H1 (cell line): ENCODE measurements around the gene CNTD1. TPM values are rescaled to one million over a fixed set of nuclear protein-coding genes. Genes with fewer than 3 reads are reported as not detected.

ENCODE experiments used
- CTCF ChIA-PET: fragments of 300-600 bp; sonication (Branson Sonifier 250); formaldehyde crosslinking; loops from one replicate; lab custom pipeline; 2021; ENCODE audit not compliant: partially characterized antibody; lab: Charles Lee
- POLR2A ChIA-PET: fragments of 300-600 bp; sonication (Branson Sonifier 250); formaldehyde crosslinking; loops from one replicate; lab custom pipeline; 2021; ENCODE audit warnings: inconsistent platforms; ENCODE audit not compliant: partially characterized antibody; lab: Charles Lee
- DNase-seq, 2 experiments: peaks; one replicate each; pipeline versions ENCODE4 v3.0.0 to v3.0.0-alpha.2; 2010 to 2022; ENCODE audit warnings: low spot score in 2 of 2, low read depth in 1 of 2, mixed read lengths in 1 of 2
- FAIRE-seq: peaks from 2 replicates; lab custom pipeline; 2011; peaks lifted over from hg19 to GRCh38; lab: Jason Lieb, UNC
- H2AFZ ChIP-seq: 2 replicates; pipeline ENCODE4 v1.8.1; 2012; ENCODE audit warnings: low read length, inconsistent platforms
- H2AK5ac ChIP-seq: 2 replicates; pipeline ENCODE4 v1.6.1; 2013; ENCODE audit warnings: low read depth, low read length
- H2BK120ac ChIP-seq: replicated peaks from 2 replicates; pipeline ENCODE3; 2013; ENCODE audit warnings: low read depth, low read length, inconsistent platforms
- H2BK12ac ChIP-seq: 2 replicates; pipeline ENCODE4 v1.6.1; 2013; ENCODE audit warnings: low read depth, low read length
- H2BK15ac ChIP-seq: 2 replicates; pipeline ENCODE4 v1.6.1; 2013; ENCODE audit warnings: low read length
- H2BK20ac ChIP-seq: 2 replicates; pipeline ENCODE4 v1.6.1; 2013; ENCODE audit warnings: low read length
- H2BK5ac ChIP-seq: 2 replicates; pipeline ENCODE4 v1.6.1; 2013; ENCODE audit warnings: low read depth, low read length
- H3K14ac ChIP-seq: 2 replicates; pipeline ENCODE4 v1.6.1; 2013; ENCODE audit warnings: inconsistent platforms; ENCODE audit not compliant: insufficient read length
- H3K18ac ChIP-seq: 2 replicates; pipeline ENCODE4 v1.6.1; 2013; ENCODE audit warnings: low read length; ENCODE audit errors: extremely low read depth
- H3K23ac ChIP-seq: 2 replicates; pipeline ENCODE4 v1.6.1; 2013; ENCODE audit warnings: inconsistent platforms; ENCODE audit not compliant: insufficient read length
- H3K23me2 ChIP-seq: 2 replicates; pipeline ENCODE4 v1.6.1; 2013; ENCODE audit warnings: low read depth, low read length
- H3K27ac ChIP-seq: 2 replicates; pipeline ENCODE4 v1.6.1; 2011; ENCODE audit warnings: low read depth, low read length, inconsistent platforms
- H3K27me3 ChIP-seq, 4 experiments: replicated peaks in 1 of 4; 1 replicate in 1 of 4; 2 replicates in 3 of 4; pipeline versions ENCODE4 v1.6.1 to v1.8.1; 2011 to 2013; ENCODE audit warnings: low read length in 3 of 4, mild to moderate bottlenecking in 3 of 4, inconsistent platforms in 2 of 4, mixed read lengths in 2 of 4, moderate library complexity in 1 of 4; ENCODE audit not compliant: control insufficient read depth in 3 of 4, insufficient read depth in 3 of 4; ENCODE audit errors: extremely low read depth in 1 of 4
- H3K36me3 ChIP-seq, 4 experiments: 2 replicates each; pipeline versions ENCODE4 v1.6.1 to v1.8.1; 2011 to 2013; ENCODE audit warnings: mild to moderate bottlenecking in 4 of 4, low read length in 3 of 4, moderate library complexity in 2 of 4, control low read depth in 1 of 4, inconsistent platforms in 1 of 4; ENCODE audit not compliant: insufficient read depth in 4 of 4, control insufficient read depth in 2 of 4
- H3K4ac ChIP-seq: replicated peaks from 2 replicates; pipeline ENCODE3; 2013; ENCODE audit warnings: low read length, low read depth, mixed read lengths, inconsistent platforms; ENCODE audit not compliant: insufficient read length
- H3K4me1 ChIP-seq, 4 experiments: replicated peaks in 1 of 4; 1 replicate in 1 of 4; 2 replicates in 3 of 4; pipeline versions ENCODE4 v1.6.1 to v1.8.1; 2011 to 2013; ENCODE audit warnings: low read length in 3 of 4, inconsistent platforms in 2 of 4, mixed read lengths in 1 of 4; ENCODE audit not compliant: insufficient read depth in 4 of 4, control insufficient read depth in 3 of 4
- H3K4me2 ChIP-seq, 2 experiments: 2 replicates each; pipeline versions ENCODE4 v1.6.1 to v1.8.1; 2011 to 2013; ENCODE audit warnings: low read depth in 2 of 2, low read length in 2 of 2, control low read depth in 1 of 2, inconsistent platforms in 1 of 2, mild to moderate bottlenecking in 1 of 2; ENCODE audit not compliant: insufficient read depth in 1 of 2
- H3K4me3 ChIP-seq, 4 experiments: fragments of 200-600, 300-600 bp in 1 of 4; sonication (generic), shearing (Covaris generic), sonication (Bioruptor Twin) in 1 of 4; 2 replicates each; pipeline versions ENCODE4 v1.5.1 to v1.8.1; 2011 to 2016; ENCODE audit warnings: low read length in 4 of 4, low read depth in 3 of 4, control low read depth in 2 of 4, inconsistent platforms in 2 of 4, mild to moderate bottlenecking in 2 of 4, mixed read lengths in 1 of 4, moderate library complexity in 1 of 4; ENCODE audit not compliant: insufficient read depth in 2 of 4; ENCODE audit errors: extremely low read depth in 1 of 4
- H3K56ac ChIP-seq: replicated peaks from 2 replicates; pipeline ENCODE3; 2013; ENCODE audit warnings: low read depth, mild to moderate bottlenecking, mixed read lengths, low read length, inconsistent platforms; ENCODE audit not compliant: insufficient read length
- H3K79me1 ChIP-seq: 2 replicates; pipeline ENCODE4 v1.6.1; 2013; ENCODE audit warnings: low read depth, low read length, control low read depth
- H3K79me2 ChIP-seq, 2 experiments: 2 replicates each; pipeline versions ENCODE4 v1.6.1 to v1.8.1; 2012 to 2013; ENCODE audit warnings: low read length in 2 of 2, mild to moderate bottlenecking in 2 of 2, inconsistent platforms in 1 of 2; ENCODE audit not compliant: insufficient read depth in 2 of 2, control insufficient read depth in 1 of 2
- H3K9ac ChIP-seq, 4 experiments: replicated peaks in 1 of 4; 1 replicate in 1 of 4; 2 replicates in 3 of 4; pipeline versions ENCODE4 v1.6.1 to v1.8.1; 2011 to 2013; ENCODE audit warnings: low read depth in 3 of 4, low read length in 3 of 4, control low read depth in 2 of 4, mild to moderate bottlenecking in 2 of 4, moderate library complexity in 2 of 4, inconsistent platforms in 1 of 4; ENCODE audit errors: extremely low read depth in 1 of 4
- H3K9me3 ChIP-seq, 2 experiments: 2 replicates each; pipeline versions ENCODE4 v1.6.1 to v1.8.1; 2012 to 2013; ENCODE audit warnings: mild to moderate bottlenecking in 2 of 2, moderate library complexity in 2 of 2, control low read depth in 1 of 2, inconsistent platforms in 1 of 2, low read depth in 1 of 2, low read length in 1 of 2, mixed read lengths in 1 of 2; ENCODE audit not compliant: insufficient read depth in 2 of 2
- H4K20me1 ChIP-seq, 2 experiments: replicated peaks in 1 of 2; 2 replicates each; pipeline versions ENCODE3 to v1.8.1; 2011 to 2013; ENCODE audit warnings: inconsistent platforms in 2 of 2, low read length in 2 of 2, mild to moderate bottlenecking in 1 of 2; ENCODE audit not compliant: insufficient read depth in 2 of 2, control insufficient read depth in 1 of 2
- H4K5ac ChIP-seq: 2 replicates; pipeline ENCODE4 v1.6.1; 2013; ENCODE audit warnings: low read length, low read depth, mixed read lengths, inconsistent platforms; ENCODE audit not compliant: insufficient read length
- H4K8ac ChIP-seq: 2 replicates; pipeline ENCODE4 v1.8.0; 2013; ENCODE audit warnings: mild to moderate bottlenecking, moderate library complexity, low read length, inconsistent platforms; ENCODE audit not compliant: insufficient read depth; ENCODE audit errors: extremely low read depth
- H4K91ac ChIP-seq: replicated peaks from 2 replicates; pipeline ENCODE3; 2013; ENCODE audit warnings: low read length, mixed read lengths, inconsistent platforms; ENCODE audit not compliant: insufficient read length
- BACH1 ChIP-seq: IDR thresholded peaks from 2 replicates; pipeline ENCODE4 v1.6.1; 2012; ENCODE audit warnings: low read length, improper control_type of control experiment
- CEBPB ChIP-seq: IDR thresholded peaks from 2 replicates; pipeline ENCODE4 v1.6.1; 2012; ENCODE audit warnings: low read depth, low read length
- CREB1 ChIP-seq: IDR thresholded peaks from 2 replicates; pipeline ENCODE4 v1.6.1; 2012; ENCODE audit warnings: inconsistent platforms
- CTBP2 ChIP-seq: IDR thresholded peaks from 2 replicates; pipeline ENCODE4 v1.7.0; 2011; ENCODE audit warnings: borderline replicate concordance, mild to moderate bottlenecking, moderate library complexity, mixed read lengths, low read length; ENCODE audit not compliant: insufficient read depth, insufficient read length
- CTCF ChIP-seq, 3 experiments: IDR thresholded peaks; 1 replicate in 2 of 3; 2 replicates in 1 of 3; pipeline versions ENCODE4 v1.5.1 to v1.6.1; 2011; ENCODE audit warnings: low read length in 3 of 3, mild to moderate bottlenecking in 3 of 3, inconsistent platforms in 2 of 3, low read depth in 1 of 3, moderate library complexity in 1 of 3; ENCODE audit not compliant: insufficient read depth in 1 of 3; ENCODE audit errors: control extremely low read depth in 1 of 3
- EGR1 ChIP-seq: IDR thresholded peaks from 2 replicates; pipeline ENCODE4 v1.6.1; 2011; ENCODE audit warnings: low read depth, low read length, borderline replicate concordance
- EZH2 ChIP-seq: fragments of 200-600 bp; sonication (generic); IDR thresholded peaks from 2 replicates; pipeline ENCODE4 v1.7.1; 2012; ENCODE audit warnings: low read depth, mild to moderate bottlenecking, moderate library complexity, low read length, inconsistent platforms; ENCODE audit not compliant: severe bottlenecking
- NRF1 ChIP-seq: IDR thresholded peaks from 2 replicates; pipeline ENCODE4 v1.6.1; 2011; ENCODE audit warnings: mild to moderate bottlenecking, low read depth, low read length, improper control_type of control experiment
- SIX5 ChIP-seq: IDR thresholded peaks from 2 replicates; pipeline ENCODE4 v1.6.1; 2011; ENCODE audit warnings: mild to moderate bottlenecking, low read depth, low read length
- SRF ChIP-seq: IDR thresholded peaks from 2 replicates; pipeline ENCODE4 v1.6.1; 2011; ENCODE audit warnings: mild to moderate bottlenecking, low read depth, low read length, moderate library complexity
- TCF12 ChIP-seq: IDR thresholded peaks from 2 replicates; pipeline ENCODE4 v1.6.1; 2011; ENCODE audit warnings: low read depth, mild to moderate bottlenecking, low read length
- WGBS, 2 experiments: shearing (Covaris generic) in 1 of 2; methylation state at CpG; one replicate each; pipeline versions ENCODE4 v1.1.6 to v1.1.7; 2013 to 2015; ENCODE audit warnings: low lambda C conversion rate in 2 of 2, mixed read lengths in 2 of 2, inconsistent platforms in 1 of 2, low coverage in 1 of 2, missing lambda C conversion rate in 1 of 2; ENCODE audit not compliant: insufficient replicate concordance in 2 of 2, insufficient coverage in 1 of 2, insufficient read length in 1 of 2; ENCODE audit errors: extremely low coverage in 1 of 2, missing lambda C conversion rate in 1 of 2; 5-methylcytosine and 5-hydroxymethylcytosine counted together
- polyA plus RNA-seq, 7 experiments: library from polyadenylated mRNA; depleted of rRNA in 3 of 7; stranded (reverse) in 5 of 7; unstranded in 2 of 7; fragments of >200 nt in 5 of 7; fragments of 200-250 nt in 2 of 7; gene quantifications; 1 replicate in 5 of 7; 2 replicates in 1 of 7; 4 replicates in 1 of 7; pipeline versions ENCODE4 v1.2.1 to v1.2.3, GENCODE V29; 2011 to 2013; ENCODE audit warnings: missing spikeins in 2 of 7, mixed read lengths in 2 of 7
- total RNA-seq: library from RNA; stranded (reverse); fragmentation: NEBNext Ultra II Directional; extraction: Animal tissue kit (Norgen Biotek cat#: 25700); gene quantifications from 2 replicates; pipeline ENCODE4 v1.2.1, GENCODE V29; 2021

CNTD1 gene
- total and polyA plus RNA-seq, 2 of the 8 experiments (the other 6 are each of a cell fraction or from before 2014, with no cell fraction given) = not detected

GRCh38 chr17:42781639-42782165, 17.0 kb upstream of the CNTD1 start:
- no peak overlapping the region for H2AK5ac ChIP-seq
- H4K5ac ChIP-seq = no peak overlapping the region
- WGBS, 2 experiments = 85% methylated on average over 9 of the region's 10 CpGs; no CpG with 5 or more reads in 1 of the 2 experiments
- H3K4me3 ChIP-seq = no peak overlapping the region
- DNase-seq (no peak), FAIRE-seq (no peak)
- H3K36me3 ChIP-seq = peaks cover 5 to 13% (median 9%) of the 10 kb centered on the region in 4 experiments; a peak in 6 of 8 replicates
- H2BK15ac ChIP-seq = no peak overlapping the region; the same call in 1 of the 2 replicates
- H3K4me1 ChIP-seq = peaks cover 0 to 14% (median 8%) of the 10 kb centered on the region in 4 experiments; a peak in 6 of 7 replicates
- no peak overlapping the region for H2BK12ac ChIP-seq
- H4K20me1 ChIP-seq = no peaks in the 10 kb centered on the region
- H4K8ac ChIP-seq = no peak overlapping the region
- H2BK120ac ChIP-seq = no peak overlapping the region
- no peaks in the 10 kb centered on the region for H3K79me1 ChIP-seq
- H2BK5ac ChIP-seq = no peak overlapping the region
- H2BK20ac ChIP-seq = no peak overlapping the region
- no peak overlapping the region for H3K23ac ChIP-seq
- H3K56ac ChIP-seq = no peak overlapping the region
- H3K9ac ChIP-seq = no peak overlapping the region
- H3K27me3 ChIP-seq = peaks cover 6 to 23% (median 19%) of the 10 kb centered on the region in 4 experiments
- H3K9me3 ChIP-seq = no peaks in the 10 kb centered on the region
- ChIA-PET POLR2A (interaction anchor here (0.5 to 3.8 kb wide), 8 partner anchors 8 to 237 kb away, joined by 3 to 17 read pairs (median 5); partner anchors contain the start of genes CNTD1, COA3, PSMC3IP and RAMP2), CTCF (interaction anchor here (1.0 to 2.1 kb wide), 5 partner anchors 18 to 109 kb away, joined by 3 to 5 read pairs (median 3); no protein-coding TSS in a partner anchor)
- peaks cover 11% of the 10 kb centered on the region for H3K23me2 ChIP-seq
- H3K4ac ChIP-seq = no peak overlapping the region
- no peak overlapping the region for H3K27ac ChIP-seq
- H4K91ac ChIP-seq = no peak overlapping the region
- no peaks in the 10 kb centered on the region for H3K79me2 ChIP-seq
- H2AFZ ChIP-seq = no peak overlapping the region
- no peak overlapping the region for H3K14ac ChIP-seq
- no peak overlapping the region for H3K18ac ChIP-seq
- H3K4me2 ChIP-seq = peak overlapping the region in 1 of 2 experiments; percentile 92; a peak in 1 of 4 replicates
- TF ChIP-seq SRF (no peak), CEBPB (no peak), SIX5 (no peak), NRF1 (no peak), EZH2 (no peak), BACH1 (no peak), EGR1 (no peak), CTCF (IDR thresholded peaks at IDR 0.05; ENCODE audit: control extremely low read depth in 1 of 3, insufficient read depth in 1 of 3, low read depth in 1 of 3, low read length in 3 of 3) (no peak), TCF12 (no peak), CTBP2 (no peak), CREB1 (no peak)
